Activated CD4-positive, alpha-beta memory T cell treated with anti-CD3 and anti-CD28 coated beads, Interleukin-2, amount 10 ng/mL, durations not matched to agents 7 days and 5 days (primary cell): ENCODE data around the gene PTGIR. TPM values are rescaled to one million over a fixed set of nuclear protein-coding genes. Genes with fewer than 3 reads are reported as not detected.

Experiments
- CTCF ChIA-PET: fragments of 350-600 bp; sonication (Branson Sonifier 250); formaldehyde crosslinking; loops from one replicate; lab custom pipeline; 2021; ENCODE audit warnings: antibody characterized with exemption, inconsistent platforms; lab: Charles Lee
- POLR2A ChIA-PET: fragments of 350-600 bp; sonication (Branson Sonifier 250); formaldehyde crosslinking; loops from one replicate; lab custom pipeline; 2021; ENCODE audit warnings: antibody characterized with exemption; lab: Charles Lee
- DNase-seq: peaks from one replicate; pipeline ENCODE4 v3.0.0-alpha.2; 2020
- H3K27ac Mint-ChIP-seq: one replicate; pipeline ENCODE4 v1.8.0; 2021; ENCODE audit warnings: mild to moderate bottlenecking, mixed read lengths
- H3K27me3 Mint-ChIP-seq: one replicate; pipeline ENCODE4 v1.8.0; 2021; ENCODE audit warnings: mixed read lengths
- H3K36me3 Mint-ChIP-seq: one replicate; pipeline ENCODE4 v1.8.0; 2021; ENCODE audit warnings: low read depth, mixed read lengths
- H3K4me1 Mint-ChIP-seq: one replicate; pipeline ENCODE4 v1.8.0; 2021; ENCODE audit warnings: mixed read lengths
- H3K4me3 Mint-ChIP-seq: one replicate; pipeline ENCODE4 v1.8.0; 2021; ENCODE audit warnings: mild to moderate bottlenecking, mixed read lengths
- H3K9me3 Mint-ChIP-seq: one replicate; pipeline ENCODE4 v1.8.0; 2021; ENCODE audit warnings: mixed read lengths
- total RNA-seq, 2 experiments: library from RNA; stranded (reverse); gene quantifications; one replicate each; pipeline ENCODE4 v1.2.3, GENCODE V29; 2021

The PTGIR gene
- total RNA-seq, 2 experiments from 2014 or later: 5.3 to 5.6 TPM

- peaks cover 63% of the 10 kb centered on the region for H3K4me1 Mint-ChIP-seq
- no peak for DNase-seq
- no peaks in the 10 kb centered on the region for H3K9me3 Mint-ChIP-seq
- H3K4me3 Mint-ChIP-seq: no peak overlapping the region
- H3K27me3 Mint-ChIP-seq: no peaks in the 10 kb centered on the region
- POLR2A ChIA-PET: interaction anchor here (0.5 to 2.5 kb wide), 3 partner anchors 12 to 483 kb away, joined by 3 to 6 read pairs (median 5); no protein-coding TSS in a partner anchor
- H3K36me3 Mint-ChIP-seq: no peaks in the 10 kb centered on the region
- H3K27ac Mint-ChIP-seq: peak overlapping the region; percentile 21
- CTCF ChIA-PET: interaction anchor here (1.1 to 3.7 kb wide), 2 partner anchors 9 to 12 kb away, joined by 3 to 10 read pairs; no protein-coding TSS in a partner anchor
Observed at GRCh38 chr19:46621191-46622117, 3.4 kb downstream of the PTGIR start.

DNA sequence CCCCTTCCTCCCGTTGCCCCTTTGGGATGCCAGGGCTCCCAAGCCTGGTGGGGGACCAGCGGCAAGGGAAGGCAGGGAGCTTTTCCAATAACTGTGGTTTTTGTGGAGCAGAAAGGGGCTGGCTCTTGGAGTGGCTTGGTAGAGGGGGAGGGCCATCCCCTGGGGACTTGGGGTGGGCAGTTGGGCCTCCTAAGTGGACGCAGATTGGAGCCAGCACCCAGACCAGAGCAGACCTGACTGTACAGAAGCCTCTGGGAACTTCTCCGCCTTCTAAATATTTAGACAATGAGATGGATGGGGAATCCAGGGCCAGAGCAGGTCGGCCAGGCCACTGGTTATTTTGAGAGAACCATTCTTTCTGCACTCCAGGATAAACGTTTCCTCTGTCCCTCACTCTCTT, 4.2 kb downstream of the PTGIR start:
- H3K4me3 Mint-ChIP-seq: no peak overlapping the region
- no peaks in the 10 kb centered on the region for H3K27me3 Mint-ChIP-seq
- H3K27ac Mint-ChIP-seq: no peak overlapping the region
- DNase-seq: no peak
- ChIA-PET CTCF (interaction anchor here (1.4 to 3.7 kb wide), 2 partner anchors 9 to 10 kb away, joined by 3 to 10 read pairs; no protein-coding TSS in a partner anchor), POLR2A (interaction anchor here (0.5 to 2.5 kb wide), 3 partner anchors 13 to 482 kb away, joined by 3 to 6 read pairs (median 5); no protein-coding TSS in a partner anchor)
- H3K4me1 Mint-ChIP-seq: peaks cover 69% of the 10 kb centered on the region
- no peaks in the 10 kb centered on the region for H3K36me3 Mint-ChIP-seq
- H3K9me3 Mint-ChIP-seq: no peaks in the 10 kb centered on the region

DNA sequence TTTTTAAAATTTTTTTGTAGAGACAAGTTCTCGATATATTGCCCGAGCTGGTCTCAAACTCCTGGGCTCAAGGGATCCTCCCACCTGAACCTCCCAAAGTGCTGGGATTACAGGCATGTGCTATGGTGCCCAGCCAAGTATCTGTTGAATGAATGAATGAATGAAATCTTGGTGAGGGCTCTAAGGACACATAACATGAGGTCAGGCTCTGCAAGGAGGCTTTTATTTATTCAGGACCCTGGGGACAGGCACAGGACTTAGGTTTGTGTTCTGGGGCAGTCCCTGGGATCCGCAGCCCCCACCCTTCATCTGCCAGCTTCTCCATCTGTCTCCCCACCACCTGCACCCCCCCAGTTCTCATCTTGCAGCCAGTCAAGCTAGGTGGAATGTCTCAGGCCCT, 4.6 kb downstream of the PTGIR start:
- Mint-ChIP-seq H3K4me3 (no peak overlapping the region), H3K36me3 (no peaks in the 10 kb centered on the region), H3K4me1 (peaks cover 67% of the 10 kb centered on the region), H3K9me3 (no peaks in the 10 kb centered on the region), H3K27me3 (no peaks in the 10 kb centered on the region), H3K27ac (peak overlapping the region; percentile 67)
- no peak for DNase-seq
- ChIA-PET POLR2A (interaction anchor here (0.8 to 2.8 kb wide), 4 partner anchors 13 to 94 kb away, joined by 3 to 17 read pairs (median 6); partner anchors contain the start of gene CALM3), CTCF (interaction anchor here (0.5 to 3.7 kb wide), 4 partner anchors 8 to 487 kb away, joined by 3 to 10 read pairs (median 4); no protein-coding TSS in a partner anchor)

DNA sequence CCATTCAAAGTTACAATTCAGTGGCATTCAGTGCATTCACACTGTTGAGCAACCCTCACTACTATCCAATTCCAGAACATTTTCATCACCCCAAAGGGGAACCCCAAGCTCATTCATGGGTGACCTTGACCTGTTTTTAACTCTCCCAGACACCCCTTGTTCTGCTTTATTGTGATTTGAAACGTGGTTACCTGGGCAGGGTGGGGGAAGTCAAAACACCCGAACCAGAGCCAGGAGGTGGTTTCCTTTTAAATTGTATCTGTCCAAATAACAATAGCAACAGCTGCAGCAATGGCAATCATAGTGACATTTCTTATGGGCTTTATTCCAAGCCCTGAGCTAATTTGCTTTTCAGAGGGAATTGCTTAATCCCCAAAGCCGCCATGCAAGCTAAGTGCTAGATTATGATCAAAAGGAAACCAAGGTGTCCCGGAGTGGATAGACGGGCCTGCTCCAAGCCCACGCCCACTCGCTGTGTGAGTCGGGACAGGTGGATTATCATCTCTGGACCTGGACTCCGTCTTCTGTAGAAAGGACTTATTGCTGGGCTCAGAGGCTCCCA, 6.1 kb downstream of the PTGIR start:
- peak overlapping the region; percentile 67 for H3K27ac Mint-ChIP-seq
- H3K27me3 Mint-ChIP-seq: no peaks in the 10 kb centered on the region
- no peaks in the 10 kb centered on the region for H3K9me3 Mint-ChIP-seq
- no peak for DNase-seq
- ChIA-PET POLR2A (interaction anchor here (0.5 to 2.8 kb wide), 5 partner anchors 11 to 1169 kb away, joined by 3 to 17 read pairs (median 3); partner anchors contain the start of genes CALM3 and DACT3), CTCF (interaction anchor here (1.1 to 7.9 kb wide), 3 partner anchors 14 to 148 kb away, joined by 3 to 136 read pairs (median 5); partner anchors contain the start of gene DACT3)
- no peak overlapping the region for H3K4me3 Mint-ChIP-seq
- H3K36me3 Mint-ChIP-seq: no peaks in the 10 kb centered on the region
- H3K4me1 Mint-ChIP-seq: peaks cover 64% of the 10 kb centered on the region

- Mint-ChIP-seq H3K4me3 (no peak overlapping the region), H3K27me3 (no peaks in the 10 kb centered on the region), H3K4me1 (peaks cover 70% of the 10 kb centered on the region), H3K9me3 (no peaks in the 10 kb centered on the region), H3K27ac (peak overlapping the region; percentile 54), H3K36me3 (no peaks in the 10 kb centered on the region)
- CTCF ChIA-PET: interaction anchor here (0.6 to 7.9 kb wide), 7 partner anchors 9 to 136 kb away, joined by 3 to 136 read pairs (median 9); partner anchors contain the start of genes CALM3 and DACT3
- DNase-seq: no peak
- POLR2A ChIA-PET: interaction anchor here (0.8 to 4.3 kb wide), 3 partner anchors 16 to 47 kb away, joined by 3 to 34 read pairs (median 17); partner anchors contain the start of gene CALM3
Observed at GRCh38 chr19:46617601-46618000, 7.3 kb downstream of the PTGIR start.

DNA sequence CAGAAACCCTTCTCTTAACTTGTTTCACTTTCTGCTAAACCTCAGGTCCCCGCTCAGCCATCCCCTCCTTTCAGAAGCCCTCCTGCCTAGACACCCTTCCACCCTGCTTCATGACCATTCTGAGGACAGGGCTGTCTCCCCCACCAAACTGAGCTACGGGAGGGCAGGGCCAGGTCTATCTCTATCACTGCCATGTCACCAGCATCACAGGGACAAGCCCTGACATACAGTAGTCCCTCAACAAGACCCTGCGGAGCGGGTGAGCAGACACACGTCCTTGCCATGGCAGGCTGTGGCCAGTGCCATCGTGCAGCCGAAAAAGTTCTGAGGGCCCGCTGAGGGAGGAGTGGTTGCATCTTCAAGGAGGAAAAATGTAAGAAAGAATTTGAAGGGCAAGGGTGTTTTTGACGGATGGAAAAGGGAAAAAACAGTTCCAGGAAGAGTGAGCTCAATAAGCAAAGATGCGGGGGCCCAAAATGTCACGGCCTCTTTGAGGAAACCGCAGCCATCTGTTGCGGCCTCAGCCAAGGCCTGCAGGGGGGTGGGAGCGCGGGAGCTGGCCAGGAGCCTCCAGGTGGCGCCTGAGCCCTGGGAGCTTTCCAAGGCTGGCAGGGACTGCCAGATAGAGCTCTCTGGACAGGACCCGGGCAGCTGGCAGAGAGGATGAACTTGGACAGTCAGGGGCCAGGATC, 8.1 kb downstream of the PTGIR start:
- Mint-ChIP-seq H3K4me1 (peaks cover 70% of the 10 kb centered on the region), H3K9me3 (no peaks in the 10 kb centered on the region), H3K4me3 (peak overlapping the region; percentile 15), H3K36me3 (no peaks in the 10 kb centered on the region), H3K27me3 (no peaks in the 10 kb centered on the region), H3K27ac (peak overlapping the region; percentile 89)
- DNase-seq: peak; percentile 39
- ChIA-PET CTCF (interaction anchor here (0.7 to 7.9 kb wide), 11 partner anchors 11 to 1153 kb away, joined by 3 to 136 read pairs (median 3); partner anchors contain the start of genes CALM3 and DACT3), POLR2A (interaction anchor here (0.8 to 4.3 kb wide), 3 partner anchors 14 to 48 kb away, joined by 3 to 34 read pairs (median 4); partner anchors contain the start of gene CALM3)

GRCh38 chr19:46615966-46616365, 8.9 kb downstream of the PTGIR start:
- Mint-ChIP-seq H3K4me3 (no peak overlapping the region), H3K9me3 (no peaks in the 10 kb centered on the region), H3K27ac (peak overlapping the region; percentile 62), H3K4me1 (peaks cover 73% of the 10 kb centered on the region), H3K27me3 (no peaks in the 10 kb centered on the region), H3K36me3 (peaks cover 7% of the 10 kb centered on the region)
- ChIA-PET CTCF (interaction anchor here (1.0 to 7.9 kb wide), 5 partner anchors 12 to 115 kb away, joined by 3 to 136 read pairs (median 3); partner anchors contain the start of genes CALM3 and DACT3), POLR2A (interaction anchor here (4.3 kb wide), 1 partner anchor 15 kb away, joined by 34 read pairs; the partner anchor contains the start of gene CALM3)
- DNase-seq: no peak

GRCh38 chr19:46614114-46614722, 10.7 kb downstream of the PTGIR start:
- H3K9me3 Mint-ChIP-seq: no peaks in the 10 kb centered on the region

GRCh38 chr19:46613525-46613924, 11.4 kb downstream of the PTGIR start:
- Mint-ChIP-seq H3K36me3 (peaks cover 31% of the 10 kb centered on the region), H3K4me1 (peaks cover 71% of the 10 kb centered on the region), H3K4me3 (no peak overlapping the region), H3K9me3 (no peaks in the 10 kb centered on the region), H3K27ac (peak overlapping the region; percentile 40), H3K27me3 (no peaks in the 10 kb centered on the region)
- DNase-seq: no peak
- POLR2A ChIA-PET: interaction anchor here (1.3 to 4.9 kb wide), 3 partner anchors 13 to 115 kb away, joined by 4 to 34 read pairs (median 34); partner anchors contain the start of genes CALM3 and DACT3
- CTCF ChIA-PET: interaction anchor here (0.7 to 7.9 kb wide), 10 partner anchors 13 to 227 kb away, joined by 3 to 136 read pairs (median 6); partner anchors contain the start of genes CALM3 and DACT3

More at GRCh38 chr19:46614114-46614722, 10.7 kb downstream of the PTGIR start:
- H3K4me3 Mint-ChIP-seq: no peak overlapping the region
- peak; percentile 81 for DNase-seq
- ChIA-PET CTCF (interaction anchor here (0.6 to 7.9 kb wide), 14 partner anchors 9 to 226 kb away, joined by 3 to 136 read pairs (median 4); partner anchors contain the start of genes CALM3 and DACT3), POLR2A (interaction anchor here (1.3 to 4.9 kb wide), 3 partner anchors 13 to 114 kb away, joined by 4 to 34 read pairs (median 34); partner anchors contain the start of genes CALM3 and DACT3)
- H3K27ac Mint-ChIP-seq: peak overlapping the region; percentile 66
- H3K27me3 Mint-ChIP-seq: no peaks in the 10 kb centered on the region
- H3K36me3 Mint-ChIP-seq: peaks cover 25% of the 10 kb centered on the region
- peaks cover 74% of the 10 kb centered on the region for H3K4me1 Mint-ChIP-seq

GRCh38 chr19:46611776-46612175, 13.1 kb downstream of the PTGIR start:
- Mint-ChIP-seq H3K9me3 (no peaks in the 10 kb centered on the region), H3K27ac (peak overlapping the region; percentile 71), H3K36me3 (peaks cover 48% of the 10 kb centered on the region), H3K4me1 (peaks cover 66% of the 10 kb centered on the region), H3K27me3 (no peaks in the 10 kb centered on the region), H3K4me3 (no peak overlapping the region)
- POLR2A ChIA-PET: interaction anchor here (0.7 to 4.9 kb wide), 10 partner anchors 10 to 210 kb away, joined by 3 to 129 read pairs (median 4); partner anchors contain the start of genes CALM3, DACT3, PRKD2 and PTGIR
- DNase-seq: no peak
- CTCF ChIA-PET: interaction anchor here (0.6 to 7.9 kb wide), 14 partner anchors 9 to 244 kb away, joined by 3 to 136 read pairs (median 4); partner anchors contain the start of genes CALM3 and DACT3
